ENCODE data around the gene DEPDC5. TPM values are rescaled to one million over a fixed set of nuclear protein-coding genes. Genes with fewer than 3 reads are reported as not detected.

The DEPDC5 gene
- total and polyA plus RNA-seq, 9 of the 15 experiments (the other 6 are each of a cell fraction or from before 2014, with no cell fraction given), result 2.3 to 12.3 (median 10.7) TPM

- TF ChIP-seq ZBTB40 (IDR thresholded peaks at IDR 0.05) (no peak), ZBTB40 (CRISPR knock-in tag; IDR thresholded peaks at IDR 0.05) (no peak), ZBTB2 (IDR thresholded peaks at IDR 0.05) (no peak), GABPB1 (CRISPR knock-in tag; IDR thresholded peaks at IDR 0.05) (no peak), ZNF785 (CRISPR knock-in tag; IDR thresholded peaks at IDR 0.05) (no peak), TRIM25 (IDR thresholded peaks at IDR 0.05; ENCODE audit: borderline replicate concordance) (no peak), NR2C1 (IDR thresholded peaks at IDR 0.05) (no peak), NR2C1 (tag; IDR thresholded peaks at IDR 0.05) (no peak), SLC30A9 (CRISPR knock-in tag; IDR thresholded peaks at IDR 0.05) (no peak), ELK1 (CRISPR knock-in tag; IDR thresholded peaks at IDR 0.05) (no peak), PHB (CRISPR knock-in tag; IDR thresholded peaks at IDR 0.05) (no peak), EP400 (IDR thresholded peaks at IDR 0.05) (no peak)
Observed at GRCh38 chr22:31768422-31769059, 14.7 kb downstream of the DEPDC5 start (continued).

Data from K562 (cell line).